HG03045 (cell line): Measurements from ENCODE around the gene PCDHB2.
"Not testable (repeated sequence)": the region's sequence is repeated elsewhere in the genome, so short reads cannot be mapped to it uniquely, and the experiment has no call there.

Experiments used
- ATAC-seq: cut with Tn5 transposase; IDR thresholded peaks from one replicate; pipeline ENCODE4 v1.9.1; 2021; ENCODE audit warnings: mild to moderate bottlenecking, moderate library complexity; ENCODE audit not compliant: unreplicated experiment

The PCDHB2 gene

DNA sequence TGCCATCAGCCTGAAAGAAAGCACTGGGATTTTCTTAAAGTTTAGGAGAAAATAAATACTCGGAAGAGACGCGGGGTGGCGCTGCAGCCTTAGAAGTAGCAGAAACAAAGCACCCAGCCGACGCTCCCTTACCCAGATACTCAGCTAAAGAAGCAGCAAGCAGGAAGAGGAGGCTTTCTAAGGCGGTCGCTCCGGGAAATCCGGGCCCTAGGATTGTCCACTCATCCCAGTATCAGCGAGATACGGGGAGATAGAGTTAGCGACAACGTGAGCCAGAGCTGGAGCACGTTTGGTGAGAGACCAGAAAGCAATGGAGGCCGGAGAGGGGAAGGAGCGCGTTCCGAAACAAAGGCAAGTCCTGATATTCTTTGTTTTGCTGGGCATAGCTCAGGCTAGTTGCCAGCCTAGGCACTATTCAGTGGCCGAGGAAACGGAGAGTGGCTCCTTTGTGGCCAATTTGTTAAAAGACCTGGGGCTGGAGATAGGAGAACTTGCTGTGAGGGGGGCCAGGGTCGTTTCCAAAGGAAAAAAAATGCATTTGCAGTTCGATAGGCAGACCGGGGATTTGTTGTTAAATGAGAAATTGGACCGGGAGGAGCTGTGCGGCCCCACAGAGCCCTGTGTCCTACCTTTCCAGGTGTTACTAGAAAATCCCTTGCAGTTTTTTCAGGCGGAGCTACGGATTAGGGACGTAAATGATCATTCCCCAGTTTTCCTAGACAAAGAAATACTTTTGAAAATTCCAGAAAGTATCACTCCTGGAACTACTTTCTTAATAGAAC lies at the start of gene PCDHB2:
TSS of gene PCDHB2 (plus strand) at position 135 of the 782 bp plus-strand sequence. CDS start at position 311, 176 bp downstream.
- ATAC-seq, result no peak

- no peak for ATAC-seq
Measured at GRCh38 chr5:141050622-141051520, 43.5 kb upstream of the PCDHB2 start, which contains the start of gene PCDHB1. TSS of gene PCDHB1 (plus strand) at chr5:141051374. CDS start at chr5:141051471, 97 bp downstream.

- ATAC-seq, result no peak
Measured at GRCh38 chr5:141051521-141051866, 42.9 kb upstream of the PCDHB2 start.

DNA sequence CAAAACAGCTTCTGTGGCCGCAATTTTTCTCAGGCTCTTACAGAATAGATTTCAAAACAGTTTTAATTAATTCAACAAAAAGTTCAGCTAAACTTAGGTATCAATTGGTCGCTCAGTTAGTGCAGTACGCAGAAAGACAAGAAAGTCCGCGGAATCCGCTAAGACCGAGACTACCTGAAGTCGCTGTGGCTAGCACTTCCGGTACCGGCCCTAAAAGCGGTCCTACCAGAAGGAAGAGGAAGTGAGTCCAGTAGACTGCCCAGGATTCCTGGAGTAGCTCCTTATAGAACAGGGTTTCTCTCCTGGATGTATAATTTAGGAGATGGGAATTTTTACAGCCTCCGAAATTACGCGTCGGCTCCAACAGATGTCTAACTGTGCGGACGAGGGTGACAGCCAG lies 16.6 kb upstream of the PCDHB2 start:
- ATAC-seq, result no peak

DNA sequence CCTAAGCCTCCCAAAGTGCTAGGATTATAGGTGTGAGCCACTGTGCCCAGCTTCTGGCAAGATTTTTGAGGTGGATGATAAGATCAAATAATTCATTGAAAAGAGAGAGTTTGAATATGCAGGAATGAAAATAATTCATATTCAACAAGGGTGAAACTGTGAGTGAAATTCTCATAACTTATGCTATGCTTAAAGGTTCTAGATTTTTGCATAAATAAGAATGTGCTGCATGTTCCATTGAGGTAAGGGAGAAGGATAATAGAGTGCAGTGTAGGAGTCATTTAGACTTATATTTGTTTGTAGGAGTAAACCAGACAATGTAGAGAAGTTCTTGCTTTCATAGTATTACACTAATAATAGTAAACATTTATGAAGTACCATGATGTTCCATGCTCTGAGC lies 12.2 kb upstream of the PCDHB2 start:
- no peak for ATAC-seq

GRCh38 chr5:141084487-141084989 lies 9.9 kb upstream of the PCDHB2 start:
- ATAC-seq, result no peak

DNA sequence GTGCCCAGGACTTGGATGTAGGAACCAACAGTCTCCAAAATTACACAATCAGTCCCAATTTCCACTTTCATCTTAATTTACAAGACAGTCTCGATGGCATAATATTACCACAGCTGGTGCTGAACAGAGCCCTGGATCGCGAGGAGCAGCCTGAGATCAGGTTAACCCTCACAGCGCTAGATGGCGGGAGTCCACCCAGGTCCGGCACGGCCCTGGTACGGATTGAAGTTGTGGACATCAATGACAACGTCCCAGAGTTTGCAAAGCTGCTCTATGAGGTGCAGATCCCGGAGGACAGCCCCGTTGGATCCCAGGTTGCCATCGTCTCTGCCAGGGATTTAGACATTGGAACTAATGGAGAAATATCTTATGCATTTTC lies 837 bp downstream of the PCDHB2 start:
- no peak for ATAC-seq

DNA sequence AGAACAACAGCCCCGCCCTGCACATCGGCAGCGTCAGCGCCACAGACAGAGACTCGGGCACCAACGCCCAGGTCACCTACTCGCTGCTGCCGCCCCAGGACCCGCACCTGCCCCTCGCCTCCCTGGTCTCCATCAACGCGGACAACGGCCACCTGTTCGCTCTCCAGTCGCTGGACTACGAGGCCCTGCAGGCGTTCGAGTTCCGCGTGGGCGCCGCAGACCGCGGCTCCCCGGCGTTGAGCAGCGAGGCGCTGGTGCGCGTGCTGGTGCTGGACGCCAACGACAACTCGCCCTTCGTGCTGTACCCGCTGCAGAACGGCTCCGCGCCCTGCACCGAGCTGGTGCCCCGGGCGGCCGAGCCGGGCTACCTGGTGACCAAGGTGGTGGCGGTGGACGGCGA lies 1.8 kb downstream of the PCDHB2 start:
- not testable (repeated sequence) for ATAC-seq

GRCh38 chr5:141096586-141096985 lies 2.2 kb downstream of the PCDHB2 start:
- not testable (repeated sequence) for ATAC-seq

DNA sequence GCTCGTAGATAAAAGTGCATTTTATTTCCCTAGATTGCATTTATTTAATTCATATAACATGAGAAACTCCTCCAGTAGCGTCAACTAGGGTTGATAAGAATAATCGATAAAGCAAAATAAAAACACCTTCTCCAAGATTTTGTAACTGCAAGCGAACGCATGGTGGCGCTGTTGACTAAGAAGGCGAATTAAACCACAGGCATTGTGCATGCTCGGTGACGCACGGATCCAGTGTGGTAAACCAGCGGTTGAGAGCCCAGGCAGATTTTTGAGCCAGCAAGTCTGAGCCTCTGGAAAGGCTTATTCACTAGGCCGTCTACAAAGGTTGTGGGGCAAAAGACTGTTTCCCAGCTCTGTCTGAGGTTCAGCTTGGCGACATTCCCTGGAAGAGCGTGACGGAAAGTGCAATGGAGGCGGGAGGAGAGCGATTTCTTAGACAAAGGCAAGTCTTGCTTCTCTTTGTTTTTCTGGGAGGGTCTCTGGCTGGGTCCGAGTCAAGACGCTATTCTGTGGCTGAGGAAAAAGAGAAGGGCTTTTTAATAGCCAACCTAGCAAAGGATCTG lies 5.9 kb downstream of the PCDHB2 start, which contains the start of gene PCDHB3:
TSS of gene PCDHB3 (plus strand) at position 231 of the 563 bp plus-strand sequence. CDS start at position 408, 177 bp downstream.
- no peak for ATAC-seq

GRCh38 chr5:141101059-141101458 lies 6.6 kb downstream of the PCDHB2 start:
- ATAC-seq, result no peak

DNA sequence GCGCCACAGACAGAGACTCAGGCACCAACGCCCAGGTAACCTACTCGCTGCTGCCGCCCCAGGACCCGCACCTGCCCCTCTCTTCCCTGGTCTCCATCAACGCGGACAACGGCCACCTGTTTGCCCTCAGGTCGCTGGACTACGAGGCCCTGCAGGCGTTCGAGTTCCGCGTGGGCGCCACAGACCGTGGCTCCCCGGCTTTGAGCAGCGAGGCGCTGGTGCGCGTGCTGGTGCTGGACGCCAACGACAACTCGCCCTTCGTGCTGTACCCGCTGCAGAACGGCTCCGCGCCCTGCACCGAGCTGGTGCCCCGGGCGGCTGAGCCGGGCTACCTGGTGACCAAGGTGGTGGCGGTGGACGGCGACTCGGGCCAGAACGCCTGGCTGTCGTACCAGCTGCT lies 7.7 kb downstream of the PCDHB2 start:
- not testable (repeated sequence) for ATAC-seq

GRCh38 chr5:141102471-141102870 lies 8.1 kb downstream of the PCDHB2 start:
- not testable (repeated sequence) for ATAC-seq

DNA sequence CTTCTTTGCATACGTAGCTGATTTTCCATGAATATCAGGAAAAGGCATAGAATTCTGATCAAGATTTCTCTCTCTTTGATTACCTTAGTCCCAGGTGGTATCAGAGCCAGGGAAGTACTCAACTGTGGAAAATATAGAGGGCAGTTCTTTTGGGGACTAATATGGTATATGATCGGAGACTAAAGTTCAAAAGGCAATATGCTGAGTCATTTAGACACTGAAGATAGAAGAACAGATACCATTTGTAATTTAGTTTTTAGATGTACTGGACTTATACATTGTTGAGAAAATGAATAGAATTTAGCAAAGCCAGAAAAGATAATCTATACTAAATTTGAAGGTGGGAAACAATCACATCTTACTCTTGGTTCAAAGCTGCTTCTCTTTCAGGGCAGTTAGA lies 10.9 kb downstream of the PCDHB2 start:
- ATAC-seq, result no peak

GRCh38 chr5:141119250-141119649 lies 24.8 kb downstream of the PCDHB2 start:
- ATAC-seq, result no peak

DNA sequence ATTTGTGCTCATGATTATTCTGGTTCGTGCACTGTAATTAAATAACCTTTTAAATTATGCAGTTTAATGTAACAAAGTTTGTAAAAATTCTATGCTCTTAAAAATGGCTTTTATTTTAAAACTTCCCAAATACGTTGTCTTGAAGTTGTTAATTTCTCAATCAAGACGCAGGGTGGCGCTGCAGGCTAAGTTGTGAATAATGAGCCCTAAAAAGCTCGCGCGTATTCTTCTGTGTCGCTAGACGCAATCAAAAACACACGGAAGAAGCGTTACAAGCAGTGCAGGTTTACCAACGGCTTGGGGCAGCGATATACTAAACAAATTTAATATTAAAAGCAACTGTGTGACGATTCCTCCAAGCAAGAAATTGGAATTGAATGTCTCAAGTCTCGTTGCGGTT lies 27.1 kb downstream of the PCDHB2 start, which contains the start of gene PCDHB4:
TSS of gene PCDHB4 (plus strand) at position 256 of the 400 bp plus-strand sequence. CDS start 181 bp downstream, outside the sequence.
- ATAC-seq, result no peak

DNA sequence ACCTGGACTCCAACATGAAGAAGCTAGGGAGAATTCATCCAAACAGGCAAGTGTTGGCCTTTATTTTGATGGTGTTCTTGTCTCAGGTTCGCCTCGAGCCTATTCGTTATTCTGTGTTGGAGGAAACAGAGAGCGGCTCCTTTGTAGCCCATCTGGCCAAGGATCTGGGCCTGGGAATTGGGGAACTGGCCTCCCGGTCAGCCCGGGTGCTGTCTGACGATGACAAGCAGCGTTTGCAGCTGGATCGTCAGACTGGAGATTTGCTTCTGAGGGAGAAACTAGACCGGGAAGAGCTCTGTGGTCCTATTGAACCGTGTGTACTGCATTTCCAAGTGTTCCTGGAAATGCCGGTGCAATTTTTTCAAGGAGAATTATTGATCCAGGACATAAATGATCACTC lies 27.6 kb downstream of the PCDHB2 start:
- no peak for ATAC-seq

DNA sequence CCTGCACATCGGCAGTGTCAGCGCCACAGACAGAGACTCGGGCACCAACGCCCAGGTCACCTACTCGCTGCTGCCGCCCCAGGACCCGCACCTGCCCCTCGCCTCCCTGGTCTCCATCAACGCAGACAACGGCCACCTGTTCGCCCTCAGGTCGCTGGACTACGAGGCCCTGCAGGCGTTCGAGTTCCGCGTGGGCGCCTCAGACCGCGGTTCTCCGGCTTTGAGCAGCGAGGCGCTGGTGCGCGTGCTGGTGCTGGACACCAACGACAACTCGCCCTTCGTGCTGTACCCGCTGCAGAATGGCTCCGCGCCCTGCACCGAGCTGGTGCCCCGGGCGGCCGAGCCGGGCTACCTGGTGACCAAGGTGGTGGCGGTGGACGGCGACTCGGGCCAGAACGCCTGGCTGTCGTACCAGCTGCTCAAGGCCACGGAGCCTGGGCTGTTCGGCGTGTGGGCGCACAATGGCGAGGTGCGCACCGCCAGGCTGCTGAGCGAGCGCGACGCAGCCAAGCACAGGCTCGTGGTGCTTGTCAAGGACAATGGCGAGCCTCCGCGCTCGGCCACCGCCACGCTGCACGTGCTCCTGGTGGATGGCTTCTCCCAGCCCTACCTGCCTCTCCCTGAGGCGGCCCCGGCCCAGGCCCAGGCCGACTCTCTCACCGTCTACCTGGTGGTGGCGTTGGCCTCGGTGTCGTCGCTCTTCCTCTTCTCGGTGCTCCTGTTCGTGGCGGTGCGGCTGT lies 29.2 kb downstream of the PCDHB2 start:
- ATAC-seq, result not testable (repeated sequence)

GRCh38 chr5:141127305-141127704 lies 32.9 kb downstream of the PCDHB2 start:
- ATAC-seq, result no peak

- ATAC-seq, result no peak
Measured at GRCh38 chr5:141135030-141135717, 40.8 kb downstream of the PCDHB2 start, which contains the start of gene PCDHB5. TSS of gene PCDHB5 (plus strand) at chr5:141135206. CDS start at chr5:141135435, 229 bp downstream.
